Dendritic cell treated with granulocyte-macrophage colony-stimulating factor and Interleukin-4, amounts not matched to agents 40 ng/mL and 50 ng/mL, for 4 days (primary cell): ENCODE measurements around the gene AVPR1A.
"Not testable (repeated sequence)": the region's sequence is repeated elsewhere in the genome, so short reads cannot be mapped to it uniquely, and the experiment has no call there.

Source experiments
- H3K27ac Mint-ChIP-seq: one replicate; pipeline ENCODE4 v1.8.0; 2022; ENCODE audit warnings: mild to moderate bottlenecking, mixed read lengths
- H3K27me3 Mint-ChIP-seq: one replicate; pipeline ENCODE4 v1.8.0; 2022; ENCODE audit warnings: mild to moderate bottlenecking, mixed read lengths
- H3K36me3 Mint-ChIP-seq: one replicate; pipeline ENCODE4 v1.8.0; 2022; ENCODE audit warnings: low read depth, mixed read lengths
- H3K4me1 Mint-ChIP-seq: one replicate; pipeline ENCODE4 v1.8.0; 2022; ENCODE audit warnings: low read depth, mixed read lengths
- H3K4me3 Mint-ChIP-seq: one replicate; pipeline ENCODE4 v1.8.0; 2022; ENCODE audit warnings: mild to moderate bottlenecking, moderate library complexity, mixed read lengths
- H3K9me3 Mint-ChIP-seq: one replicate; pipeline ENCODE4 v1.8.0; 2022; ENCODE audit warnings: mixed read lengths
- intact Hi-C: fragments of 100-400 bp; cut with micrococcal nuclease; formaldehyde crosslinking; loops from one replicate; pipeline ENCODE4 v1.15.0; 2022

The AVPR1A gene

DNA sequence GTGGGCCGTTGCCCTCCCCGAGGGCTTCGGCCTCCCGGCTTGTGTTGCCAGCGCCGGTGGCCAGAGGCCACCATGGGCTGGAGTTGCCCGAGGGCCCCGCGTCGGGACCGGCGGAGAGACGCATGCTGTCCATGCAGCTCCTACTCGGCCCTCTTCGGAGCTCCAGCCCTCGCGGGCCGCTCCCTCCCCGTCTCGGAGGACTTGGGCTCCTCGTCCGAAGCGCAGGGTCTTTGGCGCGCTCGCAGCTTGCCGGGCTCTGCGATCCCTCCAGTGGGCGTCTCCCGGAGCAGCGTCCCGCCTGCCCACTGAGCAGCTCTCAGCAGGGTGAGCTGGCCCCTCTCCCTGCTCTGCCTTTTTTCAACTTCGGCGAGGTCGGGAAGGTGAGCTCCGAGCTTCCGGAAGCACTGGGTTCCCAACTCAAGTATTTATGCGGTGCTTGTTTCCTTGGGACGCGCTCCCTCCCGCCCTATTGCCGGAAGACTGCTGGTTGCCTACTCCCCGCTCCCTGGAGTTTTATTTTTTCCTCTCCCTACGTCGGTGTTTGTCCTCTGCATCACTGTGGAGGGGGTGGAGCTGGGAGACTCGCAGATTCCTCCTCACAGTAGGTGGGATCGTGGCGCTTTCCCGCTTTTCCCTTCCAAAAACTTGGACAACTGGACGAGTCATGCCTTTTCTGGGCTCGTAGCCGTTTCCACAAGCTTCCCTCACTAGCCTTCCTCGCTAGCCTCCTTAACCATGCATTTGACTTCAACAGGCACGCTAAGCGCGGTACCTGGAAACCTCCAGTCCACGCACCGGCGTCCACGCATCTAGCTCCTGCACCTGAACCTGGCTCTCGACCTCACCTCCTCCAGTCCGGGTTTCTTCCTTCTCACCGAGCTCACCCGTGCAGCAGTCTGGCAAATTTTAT, at the start of gene AVPR1A:
Gene AVPR1A, minus strand, starts transcription at position 489 of the 910 bp plus-strand sequence. Its CDS starts 365 bp downstream, at position 124.
- Mint-ChIP-seq H3K27ac (no peak within 1 kb of the TSS), H3K36me3 (no peaks in the 10 kb centered on the region), H3K9me3 (no peaks in the 10 kb centered on the region), H3K4me1 (peaks cover 32% of the 10 kb centered on the region), H3K4me3 (peak within 1 kb of the TSS; percentile 64), H3K27me3 (peaks cover 53% of the 10 kb centered on the region)
- intact Hi-C loops, result no loop called here

DNA sequence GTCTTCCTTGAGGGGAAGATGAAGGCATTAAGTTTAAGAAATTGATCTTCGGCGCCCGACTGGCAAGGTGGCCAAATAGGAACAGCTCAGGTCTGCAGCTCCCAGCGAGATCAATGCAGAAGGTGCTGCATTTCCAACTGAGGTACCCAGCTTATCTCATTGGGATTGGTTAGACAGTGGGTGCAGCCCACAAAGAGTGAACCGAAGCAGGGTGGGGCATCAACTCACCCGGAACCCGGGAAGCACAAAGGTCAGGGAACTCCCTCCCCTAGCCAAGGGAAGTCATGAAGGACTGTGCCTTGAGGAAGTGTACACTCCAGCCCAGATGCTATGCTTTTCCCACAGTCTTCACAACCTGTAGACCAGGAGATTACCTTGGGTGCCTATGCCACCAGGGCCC, 45.2 kb upstream of the AVPR1A start:
- H3K27me3 Mint-ChIP-seq, result no peaks in the 10 kb centered on the region
- no peaks in the 10 kb centered on the region for H3K36me3 Mint-ChIP-seq
- H3K27ac Mint-ChIP-seq, result no peak overlapping the region

DNA sequence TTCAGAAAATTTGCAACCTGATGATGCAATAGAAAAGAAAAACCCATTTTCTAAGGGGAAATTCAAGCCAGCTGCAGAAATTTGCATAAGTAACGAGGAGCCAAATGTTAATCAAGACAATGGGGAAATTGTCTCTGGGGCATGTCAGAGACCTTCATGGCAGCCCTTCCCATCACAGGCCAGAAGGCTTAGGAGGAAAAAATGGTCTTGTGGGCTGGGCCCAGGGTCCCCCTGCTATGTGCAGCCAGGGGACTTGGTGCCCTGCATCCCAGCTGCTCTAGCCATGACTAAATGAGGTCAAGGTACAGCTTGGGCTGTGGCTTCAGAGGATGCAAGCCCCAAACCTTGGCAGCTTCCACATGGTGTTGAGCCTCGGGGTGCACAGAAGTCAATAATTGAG, 28.2 kb upstream of the AVPR1A start:
- H3K27me3 Mint-ChIP-seq, result no peaks in the 10 kb centered on the region
- H3K9me3 Mint-ChIP-seq, result peaks cover 55% of the 10 kb centered on the region
- no peaks in the 10 kb centered on the region for H3K4me1 Mint-ChIP-seq
- no peak overlapping the region for H3K27ac Mint-ChIP-seq
- H3K36me3 Mint-ChIP-seq, result no peaks in the 10 kb centered on the region
- no peak overlapping the region for H3K4me3 Mint-ChIP-seq
- intact Hi-C loops, result no loop called here

More for the DNA sequence above, 45.2 kb upstream of the AVPR1A start:
- Mint-ChIP-seq H3K9me3 (peaks cover 48% of the 10 kb centered on the region), H3K4me1 (no peaks in the 10 kb centered on the region), H3K4me3 (no peak overlapping the region)
- intact Hi-C loops, result no loop called here

- no peaks in the 10 kb centered on the region for H3K36me3 Mint-ChIP-seq
- no peak overlapping the region for H3K4me3 Mint-ChIP-seq
- H3K4me1 Mint-ChIP-seq, result no peaks in the 10 kb centered on the region
- H3K9me3 Mint-ChIP-seq, result peaks cover 6% of the 10 kb centered on the region
- no peaks in the 10 kb centered on the region for H3K27me3 Mint-ChIP-seq
- H3K27ac Mint-ChIP-seq, result no peak overlapping the region
- intact Hi-C loops, result no loop called here
Measured at GRCh38 chr12:63170321-63170720, 19.3 kb upstream of the AVPR1A start.

DNA sequence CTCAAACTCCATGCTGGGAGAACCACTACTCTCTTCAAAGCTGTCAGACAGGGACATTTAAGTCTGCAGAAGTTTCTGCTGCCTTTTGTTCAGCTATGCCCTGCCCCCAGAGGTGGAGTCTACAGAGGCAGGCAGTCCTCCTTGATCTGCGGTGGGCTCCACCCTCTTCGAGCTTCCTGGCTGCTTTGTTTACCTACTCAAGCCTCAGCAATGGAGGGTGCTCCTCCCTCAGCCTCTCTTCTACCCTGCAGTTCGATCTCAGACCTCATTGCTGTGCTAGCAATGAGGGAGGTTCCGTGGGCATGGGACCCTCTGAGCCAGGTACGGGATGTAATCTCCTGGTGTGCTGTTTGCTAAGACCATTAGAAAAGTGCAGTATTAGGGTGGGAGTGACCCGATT, 16.7 kb upstream of the AVPR1A start:
- intact Hi-C loops, H3K36me3 Mint-ChIP-seq, H3K4me3 Mint-ChIP-seq, H3K27me3 Mint-ChIP-seq, H3K9me3 Mint-ChIP-seq, H3K4me1 Mint-ChIP-seq, H3K27ac Mint-ChIP-seq: not testable (repeated sequence)

- intact Hi-C loops, result no loop called here
- Mint-ChIP-seq H3K4me1 (no peaks in the 10 kb centered on the region), H3K9me3 (no peaks in the 10 kb centered on the region), H3K4me3 (no peak overlapping the region), H3K27me3 (no peaks in the 10 kb centered on the region), H3K27ac (no peak overlapping the region), H3K36me3 (no peaks in the 10 kb centered on the region)
Measured at GRCh38 chr12:63164911-63165310, 13.9 kb upstream of the AVPR1A start.

DNA sequence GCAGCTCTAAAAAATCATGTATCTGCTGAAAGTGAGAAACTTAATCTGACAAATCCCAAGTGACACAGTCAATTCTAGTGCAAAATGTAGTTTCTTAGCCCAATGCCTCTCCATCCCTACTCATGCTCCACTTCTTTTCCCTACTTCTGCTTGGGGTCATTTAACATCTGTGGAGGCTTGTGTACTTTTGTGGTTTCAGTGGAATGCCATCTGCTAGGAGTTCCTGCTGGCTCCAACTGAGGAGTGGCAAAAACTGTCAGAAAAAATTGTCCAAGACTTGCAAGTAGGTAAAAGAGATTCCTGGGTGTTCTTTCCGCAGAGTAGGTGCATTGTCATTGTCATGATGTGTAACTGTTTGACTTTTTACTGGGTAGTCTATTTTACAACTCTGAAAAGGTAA, 12.5 kb upstream of the AVPR1A start:
- Mint-ChIP-seq H3K4me1 (no peaks in the 10 kb centered on the region), H3K27me3 (no peaks in the 10 kb centered on the region), H3K4me3 (no peak overlapping the region), H3K9me3 (no peaks in the 10 kb centered on the region), H3K36me3 (no peaks in the 10 kb centered on the region), H3K27ac (no peak overlapping the region)
- intact Hi-C loops, result no loop called here

- intact Hi-C loops, result no loop called here
- Mint-ChIP-seq H3K36me3 (no peaks in the 10 kb centered on the region), H3K27ac (no peak overlapping the region), H3K4me1 (peaks cover 23% of the 10 kb centered on the region), H3K27me3 (peaks cover 28% of the 10 kb centered on the region), H3K9me3 (no peaks in the 10 kb centered on the region), H3K4me3 (no peak overlapping the region)
Measured at GRCh38 chr12:63155375-63155774, 4.4 kb upstream of the AVPR1A start.

GRCh38 chr12:63154560-63154959, 3.6 kb upstream of the AVPR1A start:
- H3K27ac Mint-ChIP-seq, result no peak overlapping the region
- no peaks in the 10 kb centered on the region for H3K36me3 Mint-ChIP-seq
- no peaks in the 10 kb centered on the region for H3K9me3 Mint-ChIP-seq
- intact Hi-C loops, result no loop called here
- peaks cover 36% of the 10 kb centered on the region for H3K27me3 Mint-ChIP-seq
- no peak overlapping the region for H3K4me3 Mint-ChIP-seq
- peaks cover 31% of the 10 kb centered on the region for H3K4me1 Mint-ChIP-seq

- Mint-ChIP-seq H3K4me3 (no peak overlapping the region), H3K36me3 (no peaks in the 10 kb centered on the region), H3K4me1 (peaks cover 32% of the 10 kb centered on the region), H3K27ac (no peak overlapping the region), H3K27me3 (peaks cover 47% of the 10 kb centered on the region), H3K9me3 (no peaks in the 10 kb centered on the region)
- intact Hi-C loops, result no loop called here
Measured at GRCh38 chr12:63152321-63152700, 1.3 kb upstream of the AVPR1A start.

- no peaks in the 10 kb centered on the region for H3K36me3 Mint-ChIP-seq
- peaks cover 50% of the 10 kb centered on the region for H3K27me3 Mint-ChIP-seq
- peaks cover 32% of the 10 kb centered on the region for H3K4me1 Mint-ChIP-seq
- no peak overlapping the region for H3K27ac Mint-ChIP-seq
- H3K9me3 Mint-ChIP-seq, result no peaks in the 10 kb centered on the region
- peak overlapping the region; percentile 64 for H3K4me3 Mint-ChIP-seq
- intact Hi-C loops, result no loop called here
Measured at GRCh38 chr12:63151623-63152320, 771 bp upstream of the AVPR1A start.

DNA sequence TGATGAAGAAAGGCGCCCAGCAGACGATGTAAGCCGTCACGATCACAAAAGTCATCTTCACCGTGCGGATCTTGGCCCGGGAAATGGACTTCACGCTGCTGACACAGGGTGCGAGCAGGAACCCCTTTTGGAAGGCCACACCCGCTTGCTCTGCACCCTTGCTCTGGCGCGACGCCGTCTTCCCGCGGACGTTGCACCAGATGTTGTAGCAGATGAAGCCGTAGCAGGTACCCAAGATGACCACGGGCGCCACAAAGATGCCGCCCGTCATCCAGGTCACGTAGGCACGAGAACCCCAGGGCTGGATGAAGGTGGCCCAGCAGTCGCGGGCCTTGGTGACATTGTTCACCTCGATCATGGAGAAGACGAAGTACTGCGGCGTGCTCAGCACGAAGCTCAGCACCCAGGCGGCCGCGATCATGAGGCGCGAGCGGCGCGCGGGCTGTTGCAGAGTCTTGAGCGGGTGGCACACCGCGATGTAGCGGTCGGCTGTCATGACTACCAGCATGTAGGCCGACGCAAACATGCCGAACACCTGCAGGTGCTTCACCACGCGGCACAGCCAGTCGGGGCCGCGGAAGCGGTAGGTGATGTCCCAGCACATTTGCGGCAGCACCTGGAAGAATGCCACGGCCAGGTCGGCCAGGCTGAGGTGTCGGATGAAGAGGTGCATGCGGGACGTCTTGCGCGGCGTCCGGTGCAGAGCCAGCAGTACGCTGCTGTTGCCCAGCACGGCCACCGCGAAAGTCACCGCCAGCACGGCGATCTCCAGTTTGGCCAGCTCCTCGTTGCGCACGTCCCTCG, 890 bp downstream of the AVPR1A start:
- intact Hi-C loops, result no loop called here
- Mint-ChIP-seq H3K27me3 (peaks cover 57% of the 10 kb centered on the region), H3K27ac (no peak overlapping the region), H3K4me1 (peaks cover 32% of the 10 kb centered on the region), H3K4me3 (peak overlapping the region; percentile 64), H3K9me3 (no peaks in the 10 kb centered on the region), H3K36me3 (no peaks in the 10 kb centered on the region)

DNA sequence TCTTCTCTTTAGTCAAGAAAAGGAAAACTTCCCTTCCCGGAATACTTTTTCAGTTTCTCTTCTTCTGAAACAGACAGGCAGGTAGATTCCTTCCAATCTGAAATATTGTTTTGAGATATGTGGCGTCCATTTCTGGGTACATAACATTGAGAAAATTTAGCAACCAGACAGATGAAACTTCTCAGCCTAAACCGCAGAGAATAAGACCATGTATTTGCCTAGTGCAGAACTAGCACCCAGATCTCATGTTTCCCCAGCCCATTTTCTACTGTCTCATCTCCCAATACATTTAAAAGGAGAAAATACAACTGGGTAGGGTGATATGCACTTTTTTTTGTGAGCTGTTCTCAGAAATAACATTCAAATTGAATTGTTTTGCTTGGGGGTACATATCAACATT, 6.4 kb downstream of the AVPR1A start:
- Mint-ChIP-seq H3K4me1 (peaks cover 1% of the 10 kb centered on the region), H3K27me3 (peaks cover 24% of the 10 kb centered on the region), H3K9me3 (no peaks in the 10 kb centered on the region), H3K27ac (no peak overlapping the region), H3K4me3 (no peak overlapping the region), H3K36me3 (no peaks in the 10 kb centered on the region)
- intact Hi-C loops, result no loop called here

DNA sequence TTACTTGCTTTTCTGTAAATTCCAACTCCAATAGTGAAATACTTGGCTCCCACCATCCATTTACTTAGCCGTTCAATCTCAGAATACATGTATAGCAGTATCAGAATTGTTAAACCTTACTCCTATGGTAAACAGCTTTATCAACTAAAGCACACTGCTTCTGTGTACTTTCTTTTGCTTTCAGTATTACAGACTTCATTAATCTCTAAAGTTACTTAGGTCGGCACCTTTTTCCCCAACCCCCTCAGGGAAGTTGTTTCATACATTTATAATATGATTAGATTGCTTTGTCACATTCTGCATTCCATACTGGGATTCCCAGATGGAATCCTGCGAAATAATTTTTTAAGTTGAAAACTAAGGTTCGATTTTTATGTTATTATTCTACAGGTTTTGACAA, 12.5 kb downstream of the AVPR1A start:
- intact Hi-C loops, result no loop called here
- H3K27me3 Mint-ChIP-seq, result peaks cover under 1% of the 10 kb centered on the region
- H3K9me3 Mint-ChIP-seq, result no peaks in the 10 kb centered on the region
- no peak overlapping the region for H3K27ac Mint-ChIP-seq
- H3K4me3 Mint-ChIP-seq, result no peak overlapping the region
- no peaks in the 10 kb centered on the region for H3K36me3 Mint-ChIP-seq
- H3K4me1 Mint-ChIP-seq, result no peaks in the 10 kb centered on the region
